Daoy (cell line): ENCODE data around the gene KLF3. TPM values are rescaled to one million over a fixed set of nuclear protein-coding genes. Genes with fewer than 3 reads are reported as not detected.
"Not testable (repeated sequence)": the region's sequence is repeated elsewhere in the genome, so short reads cannot be mapped to it uniquely, and the experiment has no call there.

Experiments
- DNase-seq: peaks from one replicate; pipeline ENCODE4 v3.0.0-alpha.2; 2015; ENCODE audit warnings: low read depth
- total RNA-seq: library from RNA; depleted of rRNA; stranded (reverse); fragments of >200 nt; shearing (Covaris generic); gene quantifications from 2 replicates; pipeline ENCODE4 v1.2.3, GENCODE V29; 2014; rRNA removed

KLF3 gene
- total RNA-seq = 5.0 and 5.5 TPM in 2 replicates

- peak; percentile 87 for DNase-seq
Observed at GRCh38 chr4:38663801-38664705, at the start of gene KLF3. Gene KLF3 (plus strand): TSS chr4:38664199. CDS start chr4:38680626, 16,427 bp downstream.

- no peak for DNase-seq
Observed at GRCh38 chr4:38614231-38614630, 49.8 kb upstream of the KLF3 start.

GRCh38 chr4:38615847-38616246, 48.2 kb upstream of the KLF3 start:
- peak; percentile 13 for DNase-seq

GRCh38 chr4:38618505-38618904, 45.5 kb upstream of the KLF3 start:
- no peak for DNase-seq

- DNase-seq = no peak
Observed at GRCh38 chr4:38619316-38619715, 44.7 kb upstream of the KLF3 start.

- DNase-seq = no peak
Observed at GRCh38 chr4:38620065-38620464, 43.9 kb upstream of the KLF3 start.

- DNase-seq = no peak
Observed at GRCh38 chr4:38620527-38621027, 43.4 kb upstream of the KLF3 start.

- DNase-seq = peak; percentile 37
Observed at GRCh38 chr4:38621028-38621684, 42.8 kb upstream of the KLF3 start.

- no peak for DNase-seq
Observed at GRCh38 chr4:38621831-38622230, 42.2 kb upstream of the KLF3 start.

- DNase-seq = not testable (repeated sequence)
Observed at GRCh38 chr4:38622340-38622739, 41.7 kb upstream of the KLF3 start.

- no peak for DNase-seq
Observed at GRCh38 chr4:38623260-38623659, 40.7 kb upstream of the KLF3 start.

GRCh38 chr4:38624311-38624710, 39.7 kb upstream of the KLF3 start:
- DNase-seq = no peak

- no peak for DNase-seq
Observed at GRCh38 chr4:38625508-38625907, 38.5 kb upstream of the KLF3 start.

GRCh38 chr4:38626901-38627444, 37.0 kb upstream of the KLF3 start:
- not testable (repeated sequence) for DNase-seq

- no peak for DNase-seq
Observed at GRCh38 chr4:38630519-38630918, 33.5 kb upstream of the KLF3 start.

- no peak for DNase-seq
Observed at GRCh38 chr4:38634047-38634759, 29.8 kb upstream of the KLF3 start.

- DNase-seq = no peak
Observed at GRCh38 chr4:38639242-38639641, 24.8 kb upstream of the KLF3 start.

GRCh38 chr4:38641811-38642210, 22.2 kb upstream of the KLF3 start:
- no peak for DNase-seq

GRCh38 chr4:38644201-38644600, 19.8 kb upstream of the KLF3 start:
- no peak for DNase-seq

GRCh38 chr4:38647101-38647819, 16.7 kb upstream of the KLF3 start:
- DNase-seq = no peak

GRCh38 chr4:38650133-38650532, 13.9 kb upstream of the KLF3 start:
- no peak for DNase-seq
